DMS53 treated with DMSO at 0.1 percent for 48 hours (cell line): Measurements from ENCODE around the gene SLC4A5.
"Not testable (repeated sequence)": the region's sequence is repeated elsewhere in the genome, so short reads cannot be mapped to it uniquely, and the experiment has no call there.

ENCODE experiments used
- DNase-seq: peaks from one replicate; lab custom pipeline; 2025; ENCODE audit not compliant: unreplicated experiment; lab: John Stamatoyannopoulos, UW

SLC4A5 gene

DNA sequence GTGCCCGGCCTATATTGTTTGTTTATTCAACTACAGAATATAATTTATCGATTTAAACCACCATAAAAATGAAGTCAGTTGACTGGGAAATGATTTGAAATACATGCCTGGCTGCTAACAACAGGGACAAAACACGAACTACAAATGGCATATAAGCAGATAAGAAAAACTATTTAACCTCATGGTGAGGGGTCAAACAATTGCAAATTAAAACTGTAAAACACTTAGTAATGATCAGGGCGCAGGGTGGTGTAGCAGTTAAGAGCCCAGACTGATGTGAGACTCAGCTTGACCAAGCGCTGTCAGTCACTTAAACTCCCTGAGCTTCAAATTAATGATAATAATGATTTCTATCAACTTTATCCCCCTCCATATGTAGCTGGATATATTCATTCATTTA is 138.1 kb downstream of the SLC4A5 start:
- no peak for DNase-seq

DNA sequence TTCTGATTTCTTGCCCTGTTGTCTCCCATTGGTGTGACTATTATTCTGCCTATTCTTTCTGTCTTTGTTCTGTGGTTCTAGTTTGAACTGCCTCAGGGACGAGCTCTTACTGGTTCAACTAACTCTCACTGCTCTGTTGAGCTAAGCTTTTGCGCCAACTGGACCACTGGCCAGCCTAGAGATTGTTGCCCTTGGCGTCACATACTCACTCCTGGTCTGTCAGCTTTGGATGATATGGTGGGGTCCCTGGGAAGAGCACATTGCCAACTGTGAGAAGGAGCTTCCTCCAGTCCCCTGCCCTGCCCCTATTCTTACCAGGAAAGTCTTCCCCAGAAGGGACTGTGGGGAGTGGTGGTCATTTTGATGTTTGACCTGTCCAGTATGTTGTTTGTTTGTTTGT is 138.8 kb downstream of the SLC4A5 start:
- DNase-seq, result no peak

DNA sequence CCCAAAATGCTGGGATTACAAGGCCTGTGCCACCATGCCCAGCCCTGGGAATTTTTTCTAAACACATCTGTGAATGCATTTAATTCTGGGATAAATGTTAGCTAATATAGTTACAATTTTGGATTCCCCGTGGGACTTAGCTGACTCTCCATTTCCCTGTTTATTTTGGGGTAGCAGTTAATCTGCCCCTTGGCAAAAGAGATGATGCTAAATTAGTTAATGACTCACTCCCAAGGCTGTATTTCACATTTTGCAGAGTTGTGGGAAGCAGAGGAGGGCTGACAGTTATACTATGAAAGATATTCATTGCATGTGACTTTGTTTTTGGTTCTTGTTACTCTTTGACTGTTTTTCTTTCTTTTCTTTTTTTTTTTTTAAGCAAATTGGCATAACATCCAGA is 141.6 kb downstream of the SLC4A5 start:
- DNase-seq, result no peak

DNA sequence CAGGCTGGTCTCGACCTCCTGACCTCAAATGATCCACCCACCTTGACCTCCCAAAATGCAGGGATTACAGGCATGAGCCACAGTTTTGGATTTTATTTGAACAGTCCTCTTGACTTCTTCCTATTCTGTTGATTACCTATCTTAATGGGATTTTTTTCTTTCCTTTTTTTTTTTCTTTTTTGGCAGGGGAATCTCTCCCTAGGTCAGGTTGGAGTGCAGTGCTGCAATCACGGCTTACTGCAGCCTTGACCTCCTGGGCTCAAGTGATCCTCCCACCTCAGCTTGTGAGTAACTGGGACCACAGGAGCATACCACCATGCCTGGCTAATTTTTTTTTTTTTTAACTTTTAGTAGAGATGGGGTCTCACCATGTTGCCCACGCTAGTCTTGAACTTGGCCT is 142.0 kb downstream of the SLC4A5 start:
- DNase-seq, result no peak

DNA sequence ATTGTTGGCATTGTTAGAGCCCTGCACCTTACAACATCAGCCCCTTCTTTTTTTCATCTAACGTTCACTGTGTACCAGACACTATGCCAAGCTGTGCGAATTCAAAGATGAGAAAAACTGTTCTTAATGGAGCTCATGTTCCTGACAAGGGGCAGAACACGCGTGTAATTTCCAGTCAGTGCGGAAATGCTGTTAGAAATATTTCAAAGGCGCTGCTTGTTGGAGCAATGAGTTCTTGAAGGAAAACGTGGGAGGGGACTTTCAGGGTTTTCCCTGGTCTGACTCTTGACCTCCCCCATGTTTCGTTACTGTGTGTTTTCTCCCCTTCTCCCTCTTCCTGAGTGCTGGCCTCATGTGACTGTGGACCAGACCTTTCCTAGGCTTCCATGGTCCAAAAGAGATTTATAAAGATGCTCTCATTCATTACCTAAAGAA is 143.3 kb downstream of the SLC4A5 start:
- DNase-seq, result no peak

DNA sequence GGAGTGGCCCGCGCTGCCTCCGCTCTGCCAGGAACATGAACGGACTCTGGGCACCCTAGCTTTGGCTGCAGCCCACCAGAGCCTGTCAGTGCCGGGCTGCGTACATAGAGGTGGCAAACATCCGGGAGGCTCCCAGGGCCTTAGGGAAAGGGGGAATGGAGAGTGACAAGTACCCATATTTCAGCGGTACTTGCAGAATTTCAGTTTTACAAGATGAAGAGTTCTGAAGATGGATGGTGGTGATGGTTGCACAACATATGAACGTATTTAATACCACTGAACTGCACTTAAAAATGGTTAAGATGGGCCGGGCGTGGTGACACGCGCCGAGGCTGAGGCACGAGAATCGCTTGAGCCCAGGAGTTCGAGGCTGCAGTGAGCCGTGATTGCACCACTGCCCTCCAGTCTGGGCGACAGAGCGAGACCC is 143.9 kb downstream of the SLC4A5 start:
- DNase-seq, result no peak

DNA sequence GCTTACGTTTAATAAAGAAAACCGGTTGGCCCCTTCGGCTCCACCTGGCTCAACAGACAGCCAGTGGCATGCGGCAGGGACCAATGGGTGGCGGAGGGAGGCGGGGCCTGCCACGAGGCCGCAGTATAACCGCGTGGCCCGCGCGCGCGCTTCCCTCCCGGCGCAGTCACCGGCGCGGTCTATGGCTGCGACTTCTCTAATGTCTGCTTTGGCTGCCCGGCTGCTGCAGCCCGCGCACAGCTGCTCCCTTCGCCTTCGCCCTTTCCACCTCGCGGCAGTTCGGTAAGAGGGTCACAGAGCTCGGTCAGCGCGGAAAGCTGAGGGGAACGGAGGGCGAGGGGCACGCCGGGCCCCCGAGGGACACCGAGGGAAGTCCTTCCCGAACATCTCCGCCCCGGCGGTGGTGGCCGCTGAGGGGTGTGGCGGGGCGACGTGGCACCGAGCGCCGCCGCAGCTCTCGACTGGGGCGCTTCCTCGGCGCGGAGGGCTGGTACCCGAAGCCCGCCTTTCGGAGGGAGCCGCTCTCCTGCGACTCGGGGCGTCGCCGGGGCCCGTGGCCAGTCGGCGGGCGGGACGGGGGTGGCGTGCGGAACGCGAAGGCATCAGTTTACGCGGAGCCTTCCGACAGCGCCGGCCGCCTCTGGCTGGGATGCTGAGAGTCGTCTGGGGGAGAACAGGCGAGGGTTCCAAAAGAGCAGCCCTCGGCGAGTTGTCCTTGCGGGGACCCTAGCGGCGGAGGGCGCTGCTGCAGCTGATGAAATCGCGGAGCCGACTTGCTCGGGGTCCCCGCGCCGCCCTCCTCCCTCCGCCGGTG is 144.5 kb downstream of the SLC4A5 start, which contains the start of gene MTHFD2:
MTHFD2 (plus strand) TSS at position 155 of the 814 bp plus-strand sequence; CDS start at position 182, 27 bp downstream.
- peak; percentile 98 for DNase-seq

DNA sequence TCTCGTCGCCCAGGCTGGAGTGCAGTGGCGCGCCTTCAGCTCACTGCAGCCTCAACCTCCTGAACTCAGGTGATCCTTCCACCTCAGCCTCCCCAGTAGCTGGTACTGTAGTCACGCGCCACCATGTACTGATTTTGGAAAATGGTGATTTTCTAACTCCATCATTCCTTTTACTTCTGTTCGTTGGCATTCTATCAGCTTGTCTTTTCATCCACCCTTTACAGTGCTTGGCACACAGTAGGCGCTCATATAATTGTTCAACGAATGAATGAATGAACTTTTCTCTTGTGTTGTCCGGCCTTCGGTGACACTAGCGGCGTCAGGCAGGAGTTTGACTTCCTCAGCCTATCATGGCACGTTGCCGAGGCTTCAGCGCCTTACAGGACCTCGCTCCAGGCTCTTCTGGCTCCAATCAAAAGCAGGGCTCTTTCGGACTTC is 145.2 kb downstream of the SLC4A5 start:
- DNase-seq, result no peak

DNA sequence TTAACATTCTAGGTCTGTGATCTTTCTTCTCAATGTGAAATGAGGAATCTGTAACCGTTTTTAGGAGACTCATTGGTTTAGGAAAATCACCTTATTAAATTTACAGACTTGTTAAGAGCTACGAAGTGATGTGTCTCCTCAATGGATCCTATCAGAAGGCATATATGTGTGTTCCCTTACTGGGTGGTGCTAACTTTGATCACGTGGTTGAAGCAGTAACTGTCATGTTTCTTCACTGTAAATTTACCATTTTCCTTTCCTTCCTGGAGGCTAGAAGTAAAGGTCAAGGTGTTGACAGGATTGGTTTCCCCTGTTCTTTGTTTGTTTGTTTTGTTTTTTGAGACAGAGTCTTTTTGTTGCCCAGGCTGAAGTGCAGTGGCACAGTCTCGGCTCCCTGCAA is 146.2 kb downstream of the SLC4A5 start:
- no peak for DNase-seq

DNA sequence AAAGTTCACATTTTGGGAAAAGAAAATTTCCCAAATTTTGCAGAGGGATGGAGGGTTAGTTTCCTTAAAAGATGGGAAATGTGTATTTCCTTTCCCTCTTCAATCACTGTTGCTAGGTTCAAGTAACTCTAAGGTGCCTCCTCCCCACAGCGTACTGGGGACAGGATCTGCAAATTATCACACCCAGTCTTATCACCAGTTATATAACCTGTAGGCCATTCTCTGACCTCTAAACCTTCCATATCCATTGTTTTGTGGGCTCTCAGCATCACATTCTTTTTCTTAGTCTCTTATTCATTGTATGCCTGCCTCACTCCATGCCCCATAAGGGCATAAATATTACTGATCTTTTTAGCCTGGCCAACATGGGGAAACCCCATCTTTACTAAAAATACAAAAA is 148.4 kb downstream of the SLC4A5 start:
- no peak for DNase-seq

DNA sequence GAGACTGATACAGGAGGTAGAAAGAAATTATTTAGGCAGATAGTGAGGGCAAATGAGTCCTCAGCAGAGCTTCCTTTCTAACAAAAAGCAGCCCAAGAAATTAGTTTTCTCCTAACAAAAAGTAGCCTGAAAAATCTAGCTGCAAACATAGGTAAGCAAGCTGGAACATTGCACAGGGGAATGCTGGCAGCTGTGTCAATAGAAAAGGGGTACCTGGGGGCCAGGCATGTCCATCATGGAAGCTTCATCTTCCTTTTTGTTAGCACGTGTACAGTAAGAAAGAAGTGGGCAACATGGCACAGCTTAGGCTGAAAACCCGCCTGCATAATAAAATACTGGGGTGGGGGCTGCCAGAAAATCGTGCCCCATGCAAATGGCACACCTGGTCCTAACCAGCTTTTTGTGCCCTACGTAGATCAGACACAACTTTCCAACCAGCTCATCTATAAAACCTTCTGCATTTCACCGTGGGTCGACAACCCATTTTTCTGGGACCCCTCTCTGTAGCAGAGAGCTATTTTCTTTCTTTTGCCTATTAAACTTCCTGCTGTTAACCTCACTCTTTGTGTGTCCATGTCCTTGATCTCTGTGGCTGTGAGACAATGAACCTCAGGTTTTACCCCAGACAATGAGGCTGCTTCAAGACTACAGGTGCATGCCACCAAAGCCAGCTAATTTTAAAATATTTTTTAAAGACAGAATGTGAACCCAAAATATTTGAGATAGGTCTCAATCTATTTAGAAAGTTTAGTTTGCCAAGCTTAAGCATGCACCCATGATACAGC is 151.4 kb downstream of the SLC4A5 start:
- DNase-seq, result peak; percentile 11

DNA sequence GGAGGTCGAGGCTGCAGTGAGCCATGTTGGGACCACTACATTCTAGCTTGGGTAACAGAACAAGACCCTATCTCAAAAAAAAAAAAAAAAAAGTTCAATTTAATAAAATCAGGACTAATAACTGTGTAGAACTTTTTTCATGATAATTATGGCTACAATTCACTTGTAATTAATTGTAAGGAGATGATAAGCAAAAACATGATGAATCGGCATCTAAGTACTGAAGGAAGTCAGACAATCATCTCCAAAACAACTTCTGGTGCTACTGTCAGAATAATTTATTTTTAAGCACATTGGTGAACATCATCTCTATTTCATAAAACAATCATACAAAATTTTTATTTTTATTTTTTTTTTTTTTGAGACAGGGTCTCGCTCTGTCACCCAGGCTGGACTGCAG is 154.5 kb downstream of the SLC4A5 start:
- no peak for DNase-seq

DNA sequence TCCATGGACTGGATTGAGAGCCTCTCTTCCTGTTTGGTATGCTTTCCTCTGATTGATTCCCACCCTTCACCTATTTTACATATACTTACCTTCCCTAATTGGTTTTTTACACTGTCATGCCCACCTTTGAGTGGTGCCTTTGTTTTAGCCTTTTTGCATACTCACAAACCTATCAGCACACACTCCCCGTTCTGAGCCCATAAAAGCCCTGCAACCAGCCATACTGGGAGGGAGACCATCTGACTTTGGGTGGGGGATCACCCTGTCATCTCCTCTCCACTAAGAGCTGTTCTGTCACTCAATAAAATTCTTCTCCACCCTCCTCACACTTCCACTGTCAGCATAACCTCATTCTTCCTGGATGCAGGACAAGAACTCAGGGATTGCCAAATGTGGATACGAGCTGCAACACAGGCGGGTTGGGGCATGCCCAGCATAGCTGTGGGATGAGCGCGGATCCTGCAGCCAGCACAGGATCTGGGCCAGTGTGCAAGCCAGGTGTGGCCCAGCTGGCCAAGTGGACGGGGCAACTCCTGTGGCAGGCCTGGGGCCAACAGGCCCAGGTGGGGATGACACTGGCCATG is 155.1 kb downstream of the SLC4A5 start:
- DNase-seq, result no peak

DNA sequence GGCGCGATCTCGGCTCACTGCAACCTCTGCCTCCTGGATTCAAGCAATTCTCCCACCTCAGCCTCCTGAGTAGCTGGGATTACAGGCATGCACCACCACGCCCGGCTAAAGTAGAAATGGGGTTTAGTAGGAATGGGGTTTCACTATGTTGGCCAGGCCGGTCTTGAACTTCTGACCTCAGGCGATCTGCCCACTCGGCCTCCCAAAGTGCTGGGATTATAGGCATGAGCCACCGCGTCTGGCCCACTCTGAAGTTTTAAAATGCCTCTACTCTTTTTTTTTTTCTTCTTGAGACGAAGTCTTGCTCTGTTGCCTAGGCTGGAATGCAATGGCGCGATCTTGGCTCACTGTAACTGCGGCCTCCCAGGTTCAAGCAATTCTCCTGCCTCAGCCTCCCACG is 156.5 kb downstream of the SLC4A5 start:
- DNase-seq, result not testable (repeated sequence)

DNA sequence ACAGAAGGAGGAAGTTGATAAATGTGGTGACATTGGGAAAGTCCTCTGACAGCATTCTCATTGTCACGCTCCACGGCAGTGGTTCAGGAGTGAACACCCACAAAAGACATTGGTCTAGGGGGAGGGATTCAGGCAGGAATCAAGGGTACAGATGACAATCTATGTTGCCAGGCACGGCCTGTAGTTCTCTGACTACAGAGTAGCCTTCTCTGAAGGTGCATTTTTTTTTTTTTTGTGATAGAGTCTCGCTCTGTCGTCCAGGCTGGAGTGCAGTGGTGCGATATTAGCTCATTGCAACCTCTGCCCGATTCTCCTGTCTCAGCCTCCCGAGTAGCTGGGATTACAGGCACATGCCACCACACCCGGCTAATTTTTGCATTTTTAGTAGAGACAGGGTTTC is 157.2 kb downstream of the SLC4A5 start:
- DNase-seq, result no peak

DNA sequence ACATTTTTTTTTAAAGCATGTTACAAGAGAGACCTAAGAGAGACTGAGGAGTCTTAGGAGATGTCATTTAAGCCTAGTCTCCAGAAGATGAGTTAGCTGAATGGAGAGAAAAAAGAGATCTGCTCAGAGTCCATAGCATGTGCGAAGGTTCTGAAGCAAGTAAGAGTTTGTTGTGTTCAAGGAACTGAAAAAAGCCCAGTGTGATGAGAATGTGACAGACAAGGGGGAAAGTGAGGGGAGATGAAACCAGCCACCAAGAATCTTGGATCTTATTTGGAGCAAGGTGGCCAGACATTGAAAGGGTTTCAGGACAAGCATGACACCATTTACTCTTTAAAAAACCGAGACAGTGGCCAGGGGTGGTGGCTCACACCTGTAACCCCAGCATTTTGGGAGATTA is 159.3 kb downstream of the SLC4A5 start:
- no peak for DNase-seq

DNA sequence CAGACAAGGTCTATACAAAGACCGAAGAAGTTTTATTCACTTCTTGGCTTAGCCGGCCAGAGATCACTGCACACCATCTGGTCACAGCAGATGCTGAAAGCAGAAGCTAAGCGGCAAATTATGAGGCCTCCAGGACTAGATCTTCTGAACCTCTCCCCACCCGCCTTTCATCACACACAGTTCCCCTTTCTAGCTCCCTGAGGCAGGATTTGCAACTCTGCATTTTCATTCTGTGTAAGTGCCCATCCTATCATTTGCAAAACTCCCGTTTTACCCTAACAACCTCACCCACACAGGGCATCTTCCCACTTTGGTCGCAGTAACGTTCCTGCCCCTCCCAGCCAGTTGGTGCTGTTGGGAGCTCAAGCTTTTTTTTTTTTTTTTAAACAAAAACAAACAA is 161.5 kb downstream of the SLC4A5 start:
- no peak for DNase-seq

DNA sequence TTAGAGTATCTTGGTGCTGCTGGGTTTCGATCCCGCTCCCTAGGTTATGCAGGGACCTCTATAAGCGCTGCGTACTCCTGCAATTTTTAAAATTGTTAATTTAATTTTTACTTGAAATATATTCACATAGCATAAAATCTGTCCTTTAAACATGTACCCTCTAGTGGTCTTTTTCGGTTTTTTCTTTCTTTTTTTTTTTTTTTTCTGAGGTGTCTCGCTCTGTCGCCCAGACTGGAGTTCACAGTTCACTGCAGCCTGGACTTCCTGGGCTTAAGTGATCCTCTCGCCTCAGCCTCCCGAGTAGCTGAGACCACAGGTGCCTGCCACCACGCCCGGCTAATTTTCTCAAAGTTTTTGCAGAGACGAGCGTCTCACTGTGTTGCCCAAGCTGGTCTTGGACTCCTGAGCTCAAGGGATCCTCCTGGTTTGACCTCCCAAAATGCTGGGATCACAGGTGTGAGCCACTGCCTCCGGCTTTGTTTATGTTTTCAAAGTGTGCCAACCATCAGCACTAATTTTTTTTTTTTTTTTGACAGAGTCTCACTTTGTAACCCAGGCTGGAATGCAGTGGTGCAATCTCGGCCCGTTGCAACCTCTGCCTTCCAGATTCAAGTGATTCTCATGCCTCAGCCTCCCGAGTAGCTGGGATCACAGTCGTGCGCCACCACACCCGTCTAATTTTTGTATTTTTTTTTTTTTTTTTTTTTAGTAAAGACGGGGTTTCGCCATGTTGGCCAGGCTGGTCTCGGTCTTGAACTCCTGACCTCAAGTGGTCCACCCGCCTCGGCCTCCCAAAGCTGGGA is 164.0 kb downstream of the SLC4A5 start:
- DNase-seq, result no peak

DNA sequence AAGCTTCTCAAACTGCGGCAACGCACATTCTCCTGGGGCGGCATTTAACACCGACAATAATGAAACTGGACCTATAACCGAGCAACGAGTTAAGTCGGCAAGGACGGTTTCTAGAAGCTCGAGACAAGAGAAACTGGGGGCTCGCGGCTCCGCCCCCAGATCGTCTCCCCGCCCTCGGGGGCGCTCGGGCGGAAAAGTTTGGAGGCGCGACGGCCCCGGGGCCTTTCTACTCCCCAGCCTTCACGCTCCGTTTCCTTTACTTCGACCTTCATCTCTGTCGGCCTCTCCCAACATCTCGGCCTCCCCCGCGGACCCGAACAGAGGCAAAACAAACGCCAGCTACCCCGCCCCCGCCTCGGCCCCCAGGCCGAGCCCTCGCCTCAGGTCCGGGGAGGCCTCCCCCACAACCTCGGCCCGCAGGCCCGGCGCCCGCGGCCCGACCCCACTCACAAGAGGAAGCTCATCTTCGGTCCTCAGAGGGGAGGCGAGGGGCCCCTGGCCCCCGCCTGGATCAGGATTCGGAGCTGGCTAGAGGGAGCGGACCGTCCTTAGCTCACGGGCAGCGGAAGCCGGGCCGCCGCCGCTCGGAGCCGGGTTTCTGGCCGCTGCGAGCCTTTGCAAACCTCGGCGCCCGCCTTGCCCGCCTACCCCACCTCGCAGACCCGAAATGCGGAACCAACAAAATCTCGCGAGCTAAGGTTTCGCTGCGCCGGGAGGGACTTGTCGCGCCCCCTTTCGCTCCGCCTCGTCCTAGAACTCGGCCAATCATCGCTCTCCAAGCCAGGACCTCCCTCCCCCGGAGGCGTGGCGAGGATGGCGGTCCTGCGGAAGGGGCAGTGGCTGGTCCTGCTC is 164.8 kb downstream of the SLC4A5 start, which contains the start of gene MOB1A:
MOB1A (minus strand) TSS at position 669 of the 852 bp plus-strand sequence; CDS start at position 464, 205 bp downstream.
- peak; percentile 97 for DNase-seq

DNA sequence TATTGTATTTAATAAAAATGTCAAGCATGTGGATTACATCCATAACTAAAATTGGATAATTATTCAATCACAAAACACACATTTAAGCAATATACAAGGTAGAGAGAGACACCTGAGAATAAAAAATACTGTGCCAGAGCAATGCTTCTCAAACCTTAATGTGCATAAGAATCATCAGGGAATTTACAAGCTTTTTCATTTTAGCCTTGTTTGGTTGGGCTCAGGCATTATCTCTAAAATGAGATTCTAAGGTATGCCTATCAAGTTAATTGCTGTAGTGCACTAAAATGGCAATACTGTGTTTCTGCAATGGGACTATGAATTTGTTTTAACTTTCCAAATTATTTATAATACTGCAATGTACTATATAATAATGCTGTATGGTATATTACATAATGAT is 165.5 kb downstream of the SLC4A5 start:
- DNase-seq, result no peak
